ENCODE results near the gene SLX4IP. TPM values are rescaled to one million over a fixed set of nuclear protein-coding genes. Genes with fewer than 3 reads are reported as not detected.
A peak's percentile ranks its signal among the peaks of the same experiment; 100 is the strongest.

The SLX4IP gene
- total and polyA plus RNA-seq, 2 donors (not counting 3 experiments of a cell fraction or from before 2014, with no cell fraction given): 1.9 to 4.5 TPM

GRCh38 chr20:10581823-10582222, 146.7 kb downstream of the SLX4IP start:
- no peak for FAIRE-seq
- no TSS peak for BruUV-seq (replicated peaks)
- no peaks in the 10 kb centered on the region for H4K20me1 ChIP-seq (replicated peaks; ENCODE audit: control insufficient read depth, extremely low read depth, insufficient read depth, low read length)
- H3K79me2 ChIP-seq (ENCODE audit: control insufficient read depth, insufficient read depth, low read length): no peaks in the 10 kb centered on the region
- H3K36me3 ChIP-seq (ENCODE audit: control insufficient read depth in 2 of 2, extremely low read depth in 1 of 2, insufficient read depth in 2 of 2, low read length in 2 of 2): no peaks in the 10 kb centered on the region
- no peak overlapping the region for H3K27ac ChIP-seq (ENCODE audit: insufficient read depth, low read depth, low read length)
- ChIA-PET CTCF (interaction anchor here (1.0 to 3.2 kb wide), 3 partner anchors 10 to 16 kb away, joined by 3 to 11 read pairs (median 7); no protein-coding TSS in a partner anchor), POLR2A (no interaction called here)
- H3K9ac ChIP-seq (replicated peaks; ENCODE audit: extremely low read depth, insufficient read depth, low read length): no peak overlapping the region
- no peaks in the 10 kb centered on the region for H3K27me3 ChIP-seq (ENCODE audit: control insufficient read depth in 2 of 2, insufficient read depth in 2 of 2, low read length in 2 of 2)
- intact Hi-C loops (cut with micrococcal nuclease): no loop called here
- H3K4me3 ChIP-seq (replicated peaks in 1 of 3; ENCODE audit: insufficient read depth in 1 of 3, low read depth in 1 of 3, low read length in 3 of 3): no peak overlapping the region
- peaks cover 23% of the 10 kb centered on the region for H3K4me1 ChIP-seq (ENCODE audit: control insufficient read depth, extremely low read depth, insufficient read depth, low read length)
- H3K9me3 ChIP-seq (replicated peaks; ENCODE audit: control insufficient read depth, insufficient read depth, low read length): no peaks in the 10 kb centered on the region
- no peak for TF ChIP-seq MAX (IDR thresholded peaks at IDR 0.05; ENCODE audit: insufficient read depth, insufficient read length)
- peak; percentile 26 for TF ChIP-seq FOS (IDR thresholded peaks at IDR 0.05; ENCODE audit: borderline replicate concordance, insufficient read depth, low read length)
- DNase-seq (ENCODE audit: low read depth, low spot score): no peak
- H3K4me2 ChIP-seq (ENCODE audit: insufficient read depth, low read length): peak overlapping the region; percentile 21
- H3K9me1 ChIP-seq (replicated peaks; ENCODE audit: control insufficient read depth, extremely low read depth, insufficient read depth, low read length): no peaks in the 10 kb centered on the region
- H2AFZ ChIP-seq (ENCODE audit: low read depth, low read length): no peak overlapping the region
- dilution Hi-C loops (cut with MboI; ENCODE audit: extremely low pct_ligation_motif_present, low sequenced_read_pairs): no loop called here

DNA sequence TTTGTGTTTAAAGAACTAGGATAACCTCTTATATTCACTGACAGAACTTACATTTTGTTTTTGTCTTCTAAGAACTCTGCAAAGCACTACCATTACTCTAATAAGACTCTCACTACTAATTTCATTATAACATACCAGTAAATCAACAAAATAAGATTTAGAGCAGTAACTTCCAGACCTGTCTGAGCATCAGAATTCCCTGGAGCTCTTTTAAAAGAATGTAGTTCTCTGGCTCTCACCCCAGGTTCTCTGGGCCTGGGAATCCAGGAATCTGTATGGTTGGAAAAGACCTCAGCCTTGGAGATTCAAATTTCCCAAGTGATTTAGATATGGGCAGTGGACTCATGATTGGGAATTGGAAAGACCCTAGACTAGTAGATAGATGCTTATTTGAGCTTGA, 149.3 kb downstream of the SLX4IP start:
- DNase-seq (ENCODE audit: low read depth, low spot score): no peak
- no peak overlapping the region for H3K9ac ChIP-seq (replicated peaks; ENCODE audit: extremely low read depth, insufficient read depth, low read length)
- no peak overlapping the region for H3K4me3 ChIP-seq (replicated peaks in 1 of 3; ENCODE audit: insufficient read depth in 1 of 3, low read depth in 1 of 3, low read length in 3 of 3)
- peaks cover 8% of the 10 kb centered on the region for H3K4me1 ChIP-seq (ENCODE audit: control insufficient read depth, extremely low read depth, insufficient read depth, low read length)
- intact Hi-C loops (cut with micrococcal nuclease): no loop called here
- BruUV-seq (replicated peaks): no TSS peak
- H3K9me1 ChIP-seq (replicated peaks; ENCODE audit: control insufficient read depth, extremely low read depth, insufficient read depth, low read length): no peaks in the 10 kb centered on the region
- no peaks in the 10 kb centered on the region for H3K36me3 ChIP-seq (ENCODE audit: control insufficient read depth in 2 of 2, extremely low read depth in 1 of 2, insufficient read depth in 2 of 2, low read length in 2 of 2)
- no peak overlapping the region for H3K27ac ChIP-seq (ENCODE audit: insufficient read depth, low read depth, low read length)
- H3K27me3 ChIP-seq (ENCODE audit: control insufficient read depth in 2 of 2, insufficient read depth in 2 of 2, low read length in 2 of 2): no peaks in the 10 kb centered on the region
- no peaks in the 10 kb centered on the region for H4K20me1 ChIP-seq (replicated peaks; ENCODE audit: control insufficient read depth, extremely low read depth, insufficient read depth, low read length)
- ChIA-PET POLR2A (no interaction called here), CTCF (interaction anchor here (1.2 to 3.2 kb wide), 2 partner anchors 12 to 31 kb away, joined by 4 to 11 read pairs; no protein-coding TSS in a partner anchor)
- TF ChIP-seq EZH2 (IDR thresholded peaks at IDR 0.05; ENCODE audit: borderline replicate concordance, low read depth, low read length, severe bottlenecking) (no peak), FOS (IDR thresholded peaks at IDR 0.05; ENCODE audit: borderline replicate concordance, insufficient read depth, low read length) (no peak), GATA2 (IDR thresholded peaks at IDR 0.05; ENCODE audit: insufficient read depth, insufficient read length, low read depth, low read length) (no peak), CTCF (IDR thresholded peaks at IDR 0.05; ENCODE audit: extremely low read depth in 1 of 2, insufficient read depth in 1 of 2, low read depth in 1 of 2, low read length in 2 of 2) (no peak), POLR2A (IDR thresholded peaks at IDR 0.05; ENCODE audit: low read depth, low read length) (no peak), JUN (IDR thresholded peaks at IDR 0.05; ENCODE audit: borderline replicate concordance, insufficient read depth, insufficient read length, low read depth) (no peak), POLR2AphosphoS5 (IDR thresholded peaks at IDR 0.05; ENCODE audit: insufficient read depth, low read depth, low read length) (no peak), MYC (IDR thresholded peaks at IDR 0.05; ENCODE audit: low read depth, low read length) (no peak), MAX (IDR thresholded peaks at IDR 0.05; ENCODE audit: insufficient read depth, insufficient read length) (no peak)
- dilution Hi-C loops (cut with MboI; ENCODE audit: extremely low pct_ligation_motif_present, low sequenced_read_pairs): no loop called here
- H3K79me2 ChIP-seq (ENCODE audit: control insufficient read depth, insufficient read depth, low read length): no peaks in the 10 kb centered on the region
- no peak overlapping the region for H2AFZ ChIP-seq (ENCODE audit: low read depth, low read length)
- H3K4me2 ChIP-seq (ENCODE audit: insufficient read depth, low read length): no peak overlapping the region
- no peaks in the 10 kb centered on the region for H3K9me3 ChIP-seq (replicated peaks; ENCODE audit: control insufficient read depth, insufficient read depth, low read length)
- FAIRE-seq: no peak
